Transverse colon (tissue), 4 donors: Measurements from ENCODE around the gene OR5H14.

Experiments
- EP300 ChIP-seq: sonication (generic); formaldehyde crosslinking; IDR thresholded peaks from one replicate; pipeline ENCODE4 v1.6.1; 2017; ENCODE audit warnings: antibody characterized with exemption, low read depth
- POLR2A ChIP-seq: fragments of 450-650 bp; IDR thresholded peaks from one replicate; pipeline ENCODE4 v1.6.1; 2016; ENCODE audit warnings: antibody characterized with exemption, mild to moderate bottlenecking, moderate library complexity
- POLR2AphosphoS5 ChIP-seq, 3 donors: sonication (generic); formaldehyde crosslinking; IDR thresholded peaks; one replicate each; pipeline ENCODE4 v1.6.1; 2016; ENCODE audit warnings: antibody characterized with exemption in 3 of 3
- TF ChIP-seq, protein P1 (sequence below), 5 experiments: fragments of 200-600 bp in 3 of 5; fragments of 450-650 bp in 2 of 5; sonication (generic) in 3 of 5; IDR thresholded peaks; 1 replicate in 2 of 5; 2 replicates in 3 of 5; pipeline ENCODE4 v1.5.1; 2016 to 2017; ENCODE audit warnings: antibody characterized with exemption in 5 of 5, inconsistent platforms in 3 of 5, mild to moderate bottlenecking in 2 of 5, moderate library complexity in 1 of 5

DNA sequence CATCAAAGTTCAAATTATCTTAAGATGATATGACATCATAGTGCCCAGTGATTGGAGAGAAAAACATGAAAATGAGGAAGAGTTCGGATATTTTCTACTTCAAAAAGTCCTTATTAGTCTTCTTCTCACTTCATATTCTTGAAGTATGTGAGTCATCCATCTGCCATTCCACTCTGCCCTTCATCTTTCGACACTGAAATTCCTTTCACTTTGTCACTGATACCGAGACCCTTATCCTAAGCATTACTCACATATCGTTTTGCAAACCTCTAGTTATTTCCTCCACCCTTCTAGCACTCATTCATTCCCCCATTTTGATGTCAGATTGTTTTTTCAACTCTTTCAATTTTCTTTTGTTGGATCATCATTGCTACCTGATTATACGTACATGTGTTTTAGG, 4.0 kb downstream of the OR5H14 start:
- TF ChIP-seq, protein P1, sequence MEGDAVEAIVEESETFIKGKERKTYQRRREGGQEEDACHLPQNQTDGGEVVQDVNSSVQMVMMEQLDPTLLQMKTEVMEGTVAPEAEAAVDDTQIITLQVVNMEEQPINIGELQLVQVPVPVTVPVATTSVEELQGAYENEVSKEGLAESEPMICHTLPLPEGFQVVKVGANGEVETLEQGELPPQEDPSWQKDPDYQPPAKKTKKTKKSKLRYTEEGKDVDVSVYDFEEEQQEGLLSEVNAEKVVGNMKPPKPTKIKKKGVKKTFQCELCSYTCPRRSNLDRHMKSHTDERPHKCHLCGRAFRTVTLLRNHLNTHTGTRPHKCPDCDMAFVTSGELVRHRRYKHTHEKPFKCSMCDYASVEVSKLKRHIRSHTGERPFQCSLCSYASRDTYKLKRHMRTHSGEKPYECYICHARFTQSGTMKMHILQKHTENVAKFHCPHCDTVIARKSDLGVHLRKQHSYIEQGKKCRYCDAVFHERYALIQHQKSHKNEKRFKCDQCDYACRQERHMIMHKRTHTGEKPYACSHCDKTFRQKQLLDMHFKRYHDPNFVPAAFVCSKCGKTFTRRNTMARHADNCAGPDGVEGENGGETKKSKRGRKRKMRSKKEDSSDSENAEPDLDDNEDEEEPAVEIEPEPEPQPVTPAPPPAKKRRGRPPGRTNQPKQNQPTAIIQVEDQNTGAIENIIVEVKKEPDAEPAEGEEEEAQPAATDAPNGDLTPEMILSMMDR (IDR thresholded peaks at IDR 0.05): no peak
- no peak for TF ChIP-seq POLR2A
- no peak for TF ChIP-seq POLR2AphosphoS5 (IDR thresholded peaks at IDR 0.05)
- no peak for TF ChIP-seq EP300
